ENCODE measurements around the gene VIT.

DNA sequence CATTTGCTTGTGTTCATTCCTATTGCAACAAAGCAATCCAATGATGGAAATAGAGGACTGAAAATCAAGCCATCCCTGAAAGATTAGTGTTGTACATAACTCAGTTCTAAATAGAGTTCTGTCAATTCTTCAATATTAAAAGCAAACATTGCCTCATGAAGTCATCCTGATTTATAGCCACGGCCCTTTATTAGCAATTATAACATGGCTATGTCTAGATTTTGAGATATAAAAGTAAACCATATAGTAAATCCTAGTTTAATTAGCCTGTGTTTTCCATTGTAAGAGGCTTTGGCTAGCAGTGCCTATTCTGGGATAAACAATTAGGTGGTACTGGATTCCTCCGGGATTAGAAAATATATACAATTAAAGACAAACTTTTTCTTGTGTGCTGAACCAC is 33.2 kb upstream of the VIT start:
- TF ChIP-seq, protein P1, sequence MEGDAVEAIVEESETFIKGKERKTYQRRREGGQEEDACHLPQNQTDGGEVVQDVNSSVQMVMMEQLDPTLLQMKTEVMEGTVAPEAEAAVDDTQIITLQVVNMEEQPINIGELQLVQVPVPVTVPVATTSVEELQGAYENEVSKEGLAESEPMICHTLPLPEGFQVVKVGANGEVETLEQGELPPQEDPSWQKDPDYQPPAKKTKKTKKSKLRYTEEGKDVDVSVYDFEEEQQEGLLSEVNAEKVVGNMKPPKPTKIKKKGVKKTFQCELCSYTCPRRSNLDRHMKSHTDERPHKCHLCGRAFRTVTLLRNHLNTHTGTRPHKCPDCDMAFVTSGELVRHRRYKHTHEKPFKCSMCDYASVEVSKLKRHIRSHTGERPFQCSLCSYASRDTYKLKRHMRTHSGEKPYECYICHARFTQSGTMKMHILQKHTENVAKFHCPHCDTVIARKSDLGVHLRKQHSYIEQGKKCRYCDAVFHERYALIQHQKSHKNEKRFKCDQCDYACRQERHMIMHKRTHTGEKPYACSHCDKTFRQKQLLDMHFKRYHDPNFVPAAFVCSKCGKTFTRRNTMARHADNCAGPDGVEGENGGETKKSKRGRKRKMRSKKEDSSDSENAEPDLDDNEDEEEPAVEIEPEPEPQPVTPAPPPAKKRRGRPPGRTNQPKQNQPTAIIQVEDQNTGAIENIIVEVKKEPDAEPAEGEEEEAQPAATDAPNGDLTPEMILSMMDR (IDR thresholded peaks at IDR 0.05; ENCODE audit: low read length), result no peak
- TF ChIP-seq EZH2 (optimal IDR thresholded peaks at IDR 0.05; ENCODE audit: low read depth, low read length) (no peak), EZH2phosphoT487 (IDR thresholded peaks at IDR 0.05; ENCODE audit: low read length) (no peak)
